HG03159 (cell line): ENCODE measurements around the gene LYST.
A peak's percentile ranks its signal among the peaks of the same experiment; 100 is the strongest.
"Not testable (repeated sequence)": the region's sequence is repeated elsewhere in the genome, so short reads cannot be mapped to it uniquely, and the experiment has no call there.

ENCODE experiments used
- ATAC-seq: cut with Tn5 transposase; IDR thresholded peaks from one replicate; pipeline ENCODE4 v1.9.1; 2021; ENCODE audit warnings: mild to moderate bottlenecking, moderate library complexity; ENCODE audit not compliant: unreplicated experiment

The LYST gene

DNA sequence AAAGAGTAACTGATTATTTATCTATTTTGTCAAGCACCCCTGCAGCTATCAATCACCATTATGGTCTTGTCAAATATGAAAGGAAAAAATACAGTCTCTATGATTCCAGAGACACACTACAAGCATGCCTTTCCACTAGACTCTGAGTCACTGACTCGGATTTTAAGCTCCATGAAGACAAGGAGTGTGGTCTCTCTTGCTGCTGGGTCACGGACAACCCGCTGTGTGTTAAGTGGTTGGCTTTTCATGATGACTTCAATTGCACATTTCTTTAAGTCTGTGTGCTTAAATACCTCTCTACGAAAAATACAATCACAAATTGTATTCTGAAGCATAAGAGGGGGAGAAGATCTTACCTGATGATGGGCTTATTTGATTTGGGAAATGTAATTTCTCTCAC lies 203.1 kb downstream of the LYST start:
- no peak for ATAC-seq

DNA sequence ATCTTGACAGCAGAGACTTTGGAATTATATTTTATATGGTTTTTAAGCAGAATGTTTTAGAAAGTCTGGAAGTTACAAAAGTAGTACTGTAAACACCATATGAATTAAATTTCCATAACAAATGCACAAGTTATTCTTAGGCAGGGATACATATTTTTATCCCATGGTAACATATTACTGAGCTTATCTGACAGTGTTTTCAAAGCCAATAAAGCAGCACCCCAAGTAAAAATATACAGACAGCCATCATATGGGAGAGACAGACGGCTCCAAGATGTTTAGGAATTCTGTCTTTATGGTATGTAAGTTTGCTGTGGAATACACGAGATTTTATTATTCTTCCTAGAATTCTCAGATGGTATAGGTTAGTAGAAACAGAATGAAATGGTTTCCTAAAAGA lies 205.1 kb downstream of the LYST start:
- no peak for ATAC-seq

DNA sequence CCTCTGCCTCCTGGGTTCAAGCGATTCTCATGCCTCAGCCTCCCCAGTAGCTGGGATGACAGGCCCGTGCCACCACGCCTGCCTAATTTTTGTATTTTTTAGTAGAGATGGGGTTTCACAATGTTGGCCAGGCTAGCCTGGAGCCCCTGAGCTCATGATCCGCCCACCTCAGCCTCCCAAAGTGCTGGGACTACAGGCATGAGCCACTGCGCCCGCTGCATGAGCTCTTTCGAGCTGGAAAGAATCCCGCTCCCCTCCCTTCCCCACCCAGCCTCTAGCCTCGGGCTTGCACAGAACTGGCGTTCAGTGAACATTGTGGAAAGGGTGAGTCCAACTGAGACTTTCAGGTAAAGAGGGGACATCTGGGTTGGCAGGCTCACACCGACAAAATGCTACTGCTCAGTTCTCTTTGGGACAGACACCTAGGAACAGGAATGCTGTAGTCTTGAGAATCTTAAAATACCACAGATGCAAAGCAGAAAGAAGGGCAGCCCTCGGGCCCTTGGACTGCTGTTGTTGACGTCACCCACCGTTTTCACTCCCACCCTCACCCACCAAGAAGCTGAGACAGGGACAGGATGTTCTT lies 207.4 kb downstream of the LYST start:
- no peak for ATAC-seq

DNA sequence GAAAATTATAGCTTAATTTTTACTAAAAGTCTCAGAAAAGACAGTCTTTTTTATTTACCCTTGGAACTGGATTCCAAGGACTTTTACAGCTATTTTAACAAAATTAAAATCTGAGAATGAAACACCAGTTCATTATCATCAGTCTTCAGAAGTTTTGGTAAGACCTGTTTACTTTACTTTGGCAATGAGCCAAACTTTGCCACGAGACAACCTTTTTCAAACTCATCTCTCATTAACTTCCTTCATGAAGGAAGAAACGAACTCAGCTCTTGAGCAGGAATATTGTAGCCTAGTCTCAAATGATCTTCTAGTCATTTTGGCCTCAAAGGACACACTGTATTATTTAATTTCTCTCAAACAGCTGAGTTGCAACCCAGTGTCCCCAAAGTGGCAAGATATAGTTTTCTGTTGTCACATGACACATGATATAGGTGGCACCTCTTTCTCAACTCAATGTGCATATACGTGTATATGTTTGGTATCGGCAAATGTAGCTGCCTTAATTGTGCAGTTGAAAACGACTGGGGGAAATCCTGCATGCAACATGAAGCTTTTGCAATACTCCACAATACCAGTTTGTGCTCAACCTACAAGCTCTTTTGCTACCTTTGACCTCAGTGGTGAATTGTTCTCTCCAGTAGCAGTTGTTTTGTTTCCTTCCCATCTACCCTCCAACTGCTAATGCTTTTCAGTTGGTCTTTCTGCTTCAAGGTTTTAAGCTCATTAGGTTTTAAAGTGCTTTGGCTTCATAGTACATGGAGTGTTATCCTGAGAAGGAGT lies 208.8 kb downstream of the LYST start:
- no peak for ATAC-seq

DNA sequence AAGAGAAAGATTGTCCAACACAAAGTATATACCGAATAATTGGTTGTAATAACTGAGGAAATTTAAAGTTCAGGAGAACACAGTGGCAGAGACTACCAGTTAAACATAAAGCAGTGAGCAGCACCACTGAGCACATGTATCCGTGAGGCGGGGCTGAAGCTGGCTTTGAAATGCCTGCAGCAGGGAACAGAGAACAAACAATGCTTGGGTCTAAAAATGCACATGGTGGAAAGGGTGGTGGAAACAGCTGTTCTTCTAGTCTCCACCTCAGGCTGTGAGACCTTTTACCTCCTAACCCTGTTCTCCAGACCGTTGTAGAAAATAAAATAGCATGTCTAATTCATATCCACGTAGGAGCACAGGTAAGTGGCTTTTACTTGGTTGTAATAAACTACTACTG lies 209.4 kb downstream of the LYST start:
- no peak for ATAC-seq

DNA sequence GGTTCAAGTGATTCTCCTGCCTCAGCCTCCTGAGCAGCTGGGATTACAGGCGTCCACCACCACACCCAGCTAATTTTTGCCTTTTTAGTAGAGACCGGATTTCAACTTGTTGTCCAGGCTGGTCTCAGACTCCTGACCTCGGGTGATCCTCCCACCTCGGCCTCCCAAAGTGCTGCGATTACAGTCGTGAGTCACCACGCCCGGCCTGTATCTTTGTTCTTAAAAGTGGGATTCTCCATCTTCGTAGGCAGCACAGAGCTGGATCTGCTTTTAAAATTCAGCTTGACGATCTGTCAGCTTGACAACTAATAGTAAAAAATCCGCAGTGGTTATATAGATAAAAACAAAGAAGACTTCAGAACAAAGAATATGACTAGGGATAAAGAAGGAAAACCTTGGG lies 214.3 kb downstream of the LYST start:
- ATAC-seq = no peak

DNA sequence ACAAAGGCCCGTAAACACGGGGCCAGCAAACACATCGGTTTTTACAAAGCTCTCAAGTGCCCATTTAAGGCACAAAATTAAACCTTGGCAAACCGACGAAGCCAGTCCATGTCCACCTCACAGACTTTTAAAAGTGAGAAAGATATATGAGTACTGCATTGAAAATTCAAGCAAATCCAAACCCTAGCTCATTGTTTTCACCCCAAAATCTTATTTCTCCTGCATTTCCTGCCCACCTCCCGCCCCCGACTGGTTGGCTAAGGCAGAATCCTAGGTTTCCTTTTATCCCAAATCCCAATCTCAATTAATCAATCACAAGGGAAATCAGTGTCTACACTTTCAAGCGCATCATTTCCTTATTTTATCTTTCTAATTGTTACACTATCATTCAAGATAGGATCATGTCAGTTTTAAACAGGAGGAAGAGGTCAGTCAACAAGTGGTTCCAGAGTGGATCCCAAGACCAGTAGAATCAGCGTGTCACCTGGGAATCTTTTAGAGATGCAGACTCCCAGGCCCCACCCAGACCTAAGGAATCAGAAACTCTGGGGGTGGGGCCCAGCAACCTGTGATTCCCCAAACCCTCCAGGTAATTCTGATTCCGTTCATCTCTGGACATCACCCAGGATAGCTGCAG lies 215.4 kb downstream of the LYST start:
- no peak for ATAC-seq

DNA sequence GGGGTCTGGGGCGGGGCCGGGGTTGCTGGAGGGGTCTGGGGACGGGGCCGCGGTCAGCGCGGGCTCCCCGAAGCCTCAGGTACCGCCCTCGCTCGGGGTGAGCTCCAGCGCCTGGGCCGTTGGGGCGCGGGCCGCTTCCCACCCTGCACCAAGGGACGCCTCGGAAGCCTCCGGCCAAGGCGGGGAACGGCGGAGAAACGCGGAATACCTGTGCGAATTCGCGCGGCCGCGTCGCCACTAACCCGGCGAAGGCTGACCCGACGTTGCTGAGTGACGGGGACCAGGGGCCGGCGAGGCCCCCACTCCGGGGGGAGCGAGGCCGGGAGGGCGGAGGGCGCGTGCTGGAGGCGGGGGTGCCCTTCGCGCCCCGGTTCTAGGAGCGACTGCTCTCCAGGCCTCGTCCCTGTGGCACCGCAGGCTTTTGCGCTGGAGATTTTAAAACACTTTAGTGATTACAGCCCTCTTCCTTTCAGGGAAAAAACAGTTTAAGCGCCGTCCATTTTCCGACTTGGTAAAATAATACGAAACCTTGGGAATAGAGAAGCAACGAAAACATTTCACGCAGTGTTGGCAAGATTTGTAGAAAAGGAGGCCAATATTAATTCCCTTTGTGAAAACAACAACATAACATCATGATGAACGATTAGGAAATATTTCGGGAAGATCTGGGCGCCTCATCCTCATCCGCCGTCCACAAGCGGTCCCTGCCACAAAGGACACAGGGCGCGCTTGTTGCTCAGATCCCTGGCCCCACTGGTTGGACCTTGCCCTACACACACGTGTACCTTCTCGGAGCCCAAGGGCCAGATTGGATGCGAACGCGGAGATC lies 216.2 kb downstream of the LYST start:
- no peak for ATAC-seq

DNA sequence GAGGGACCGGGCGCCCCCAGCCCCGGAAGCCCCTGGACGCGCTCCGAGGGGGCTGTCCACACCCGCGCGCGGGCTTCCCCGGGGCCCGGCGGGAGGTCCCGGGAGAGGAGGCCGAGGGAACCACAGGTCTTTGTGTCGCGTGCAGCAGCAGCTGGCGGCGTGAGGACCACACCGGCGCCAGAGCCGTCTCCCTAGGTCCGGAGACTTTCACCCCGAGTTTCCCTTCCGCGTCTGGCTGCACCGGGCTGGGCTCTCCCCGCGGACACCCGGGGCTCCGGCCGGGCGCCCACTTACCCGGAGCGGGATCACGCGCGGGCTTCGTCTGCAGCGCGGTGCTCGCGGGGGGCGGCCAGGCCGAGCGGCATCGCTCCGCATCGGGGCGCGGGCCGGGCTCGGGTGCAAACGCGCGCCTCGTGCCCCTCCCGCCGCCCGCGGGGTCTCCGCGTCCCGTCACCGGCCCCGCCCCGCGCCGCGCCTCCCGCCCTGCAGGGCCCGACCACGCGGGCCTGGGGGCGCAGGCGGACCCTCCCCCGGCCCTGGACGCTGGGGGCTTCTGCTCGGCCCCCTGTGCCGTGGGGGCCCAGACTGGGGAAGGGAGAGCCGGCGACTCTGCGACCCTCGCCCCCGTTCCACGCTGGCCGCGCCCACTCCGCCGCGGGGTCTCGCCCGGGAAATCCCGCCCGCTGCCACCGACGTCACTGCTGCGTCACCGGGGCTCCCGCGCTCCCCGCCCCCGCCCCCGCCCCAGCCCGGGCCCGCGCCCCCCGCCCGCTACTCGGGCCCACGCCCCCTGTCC lies 217.1 kb downstream of the LYST start, which contains the start of gene GNG4:
GNG4 (minus strand) TSS at position 417 of the 796 bp plus-strand sequence. CDS start 65,946 bp downstream, outside the sequence.
- ATAC-seq = peak; percentile 50

DNA sequence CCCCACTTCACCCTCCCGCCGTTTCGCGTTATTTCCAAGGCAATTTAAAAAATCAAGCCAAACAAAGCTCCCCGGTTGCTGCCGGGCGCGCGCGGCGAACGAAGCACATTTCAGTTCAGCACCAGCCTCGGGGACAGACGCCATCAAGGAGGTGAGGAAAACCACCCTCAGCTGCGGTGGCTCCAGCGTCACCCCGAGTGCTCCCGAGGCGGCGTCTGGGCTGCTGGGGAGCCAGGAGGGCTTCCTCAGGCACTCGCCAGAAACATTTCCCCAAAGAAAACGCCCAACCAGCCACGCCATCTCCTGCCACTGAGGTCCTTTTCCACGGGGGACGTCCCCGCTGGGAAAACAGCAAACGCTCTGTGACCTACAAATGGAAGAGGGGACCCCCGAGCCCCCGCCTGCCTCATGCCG lies 217.7 kb downstream of the LYST start:
- peak; percentile 50 for ATAC-seq

DNA sequence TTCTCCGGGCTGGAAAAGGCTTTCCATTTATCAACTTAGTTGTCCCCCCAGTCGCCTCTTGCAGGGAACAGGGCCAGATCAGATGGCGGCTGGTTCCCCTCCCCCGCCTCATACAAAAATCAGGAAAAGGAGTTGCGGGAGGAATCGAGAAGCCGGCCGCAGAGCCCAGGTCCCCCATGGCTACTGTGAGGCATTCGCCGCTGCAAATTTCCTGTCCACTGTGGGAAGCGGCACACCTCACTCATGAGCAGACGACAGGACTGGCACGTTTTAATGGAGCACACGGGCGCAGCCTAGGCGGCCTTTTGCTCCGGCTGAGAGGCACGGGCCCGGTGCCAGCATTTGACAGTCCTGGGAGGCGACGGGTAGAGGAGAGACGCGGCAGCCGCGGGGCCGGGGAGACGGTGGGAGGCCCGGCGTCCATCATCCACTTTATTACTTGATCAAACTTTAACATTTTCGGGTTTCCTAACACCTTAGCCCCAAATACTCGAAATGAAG lies 218.2 kb downstream of the LYST start:
- no peak for ATAC-seq

DNA sequence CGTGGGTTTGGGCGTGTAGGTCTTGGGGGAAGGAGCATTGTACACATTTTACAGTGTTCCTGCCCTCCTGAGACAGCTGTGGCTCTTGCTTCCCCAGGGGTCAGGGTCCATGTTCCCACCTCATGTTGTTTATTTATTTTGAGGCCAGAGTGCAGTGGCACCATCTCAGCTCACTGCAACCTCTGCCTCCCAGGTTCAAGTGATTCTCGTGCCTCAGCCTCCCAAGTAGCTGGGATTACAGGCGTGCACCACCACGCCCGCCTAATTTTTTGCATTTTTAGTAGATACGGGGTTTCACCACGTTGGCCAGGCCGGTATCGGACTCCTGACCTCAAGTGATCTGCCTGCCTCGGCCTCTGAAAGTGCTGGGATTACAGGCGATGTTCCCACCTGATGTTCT lies 219.2 kb downstream of the LYST start:
- not testable (repeated sequence) for ATAC-seq

DNA sequence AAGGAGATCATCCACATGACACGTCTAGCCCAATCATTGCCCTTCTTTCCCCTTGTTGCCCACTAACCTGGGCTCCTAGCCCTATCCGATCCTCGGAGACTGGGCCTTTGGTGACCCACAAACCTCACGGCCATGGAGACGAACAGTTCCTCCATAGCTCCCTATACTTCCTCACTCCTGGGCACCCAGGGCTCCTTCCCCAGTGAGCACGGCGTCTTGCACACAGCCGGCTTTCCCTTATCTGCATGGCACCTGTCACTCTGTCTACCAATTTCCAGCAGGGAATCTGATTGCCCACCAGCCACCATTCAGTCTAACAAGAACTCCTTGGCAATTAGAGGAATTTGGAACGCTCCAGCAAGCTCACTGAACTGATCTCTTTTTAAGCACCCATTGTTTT lies 220.2 kb downstream of the LYST start:
- no peak for ATAC-seq

DNA sequence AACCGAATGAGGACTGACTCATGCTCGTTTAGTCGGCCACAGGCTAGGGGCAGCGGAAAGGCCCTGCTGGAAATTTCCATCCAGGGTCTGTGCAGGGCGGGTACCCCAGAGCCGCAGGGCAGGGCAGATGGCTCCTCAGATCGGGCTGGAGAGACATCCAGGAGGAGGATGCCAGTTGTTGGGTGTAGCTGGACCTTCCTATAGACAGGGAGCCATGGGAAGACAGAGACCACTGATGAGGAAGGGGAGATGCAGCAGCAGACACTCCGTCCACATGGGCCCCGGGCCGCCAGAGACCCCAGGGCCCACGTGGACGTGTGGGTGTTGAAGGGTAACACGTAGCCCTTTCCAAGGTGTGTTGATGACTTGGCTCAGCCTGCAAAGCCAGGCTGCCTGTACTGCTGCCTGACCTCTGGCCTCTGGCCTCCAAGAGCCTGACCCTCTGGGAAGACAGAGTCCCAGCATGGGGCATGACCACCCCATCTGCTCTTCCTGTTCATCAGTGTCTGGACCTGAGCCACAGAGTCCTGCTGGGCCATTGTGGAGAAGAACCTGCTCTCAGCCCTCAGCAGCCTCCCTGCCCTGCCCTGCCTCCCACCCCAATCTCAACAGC lies 221.9 kb downstream of the LYST start:
- ATAC-seq = no peak

DNA sequence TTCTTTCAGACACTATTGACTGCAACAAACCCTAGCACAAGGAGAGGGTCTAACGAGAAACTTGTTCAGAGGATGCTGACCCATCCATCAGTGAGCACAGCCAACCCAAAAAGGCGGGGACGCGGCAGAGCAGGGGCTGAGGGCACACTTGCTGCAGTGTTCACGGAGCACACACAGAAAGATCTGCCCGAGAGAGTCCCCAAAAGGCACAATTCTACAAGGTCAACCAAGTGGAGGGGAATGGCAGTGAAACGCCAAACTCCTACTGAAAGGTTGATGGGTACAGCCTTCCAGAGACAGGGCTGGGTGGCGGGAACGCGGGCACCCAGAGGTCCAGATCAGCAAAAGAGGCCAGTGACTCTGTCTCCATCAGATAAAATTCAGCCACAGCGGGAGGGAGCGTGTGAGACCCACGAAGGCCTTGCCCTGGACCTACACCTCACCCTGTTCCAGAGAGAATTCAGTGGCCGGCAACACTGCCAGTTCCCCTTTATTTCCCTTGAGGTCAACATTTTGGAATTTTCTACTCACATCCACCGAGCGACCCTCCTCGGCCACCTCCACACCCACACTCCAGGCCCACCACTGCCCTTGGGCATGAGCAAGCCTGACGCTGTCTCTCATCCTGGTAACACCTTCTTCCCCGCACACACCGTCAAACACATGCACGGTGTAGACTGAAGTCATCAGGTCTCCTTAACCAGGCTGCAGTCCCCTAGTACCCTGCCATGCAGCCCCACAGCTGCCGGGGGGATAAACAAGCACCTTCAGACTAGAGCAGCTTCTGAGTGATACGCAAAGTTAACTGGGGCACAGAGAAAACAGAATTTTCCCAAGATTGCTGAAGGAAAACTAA lies 222.6 kb downstream of the LYST start:
- no peak for ATAC-seq

DNA sequence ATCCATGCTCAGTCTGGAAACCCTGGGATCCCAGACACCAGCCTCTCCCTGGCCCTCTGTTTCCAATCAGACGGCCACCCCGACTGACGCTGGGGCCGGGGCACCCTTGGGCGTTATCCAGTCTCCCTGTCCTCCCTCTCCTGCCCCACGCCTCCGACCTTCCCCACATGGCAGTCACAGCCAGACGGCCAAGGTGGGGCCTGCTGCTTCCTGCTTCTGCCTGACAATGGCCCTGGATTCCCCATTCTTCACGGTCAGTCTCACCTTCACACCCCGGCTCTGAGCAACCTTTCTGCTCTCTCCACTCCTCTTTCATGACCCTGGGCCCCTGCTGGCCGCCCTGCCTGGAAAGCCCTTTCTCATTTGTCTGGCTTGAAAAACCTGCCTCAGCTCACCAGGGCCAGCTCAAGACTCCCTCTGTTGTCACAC lies 223.7 kb downstream of the LYST start:
- no peak for ATAC-seq

DNA sequence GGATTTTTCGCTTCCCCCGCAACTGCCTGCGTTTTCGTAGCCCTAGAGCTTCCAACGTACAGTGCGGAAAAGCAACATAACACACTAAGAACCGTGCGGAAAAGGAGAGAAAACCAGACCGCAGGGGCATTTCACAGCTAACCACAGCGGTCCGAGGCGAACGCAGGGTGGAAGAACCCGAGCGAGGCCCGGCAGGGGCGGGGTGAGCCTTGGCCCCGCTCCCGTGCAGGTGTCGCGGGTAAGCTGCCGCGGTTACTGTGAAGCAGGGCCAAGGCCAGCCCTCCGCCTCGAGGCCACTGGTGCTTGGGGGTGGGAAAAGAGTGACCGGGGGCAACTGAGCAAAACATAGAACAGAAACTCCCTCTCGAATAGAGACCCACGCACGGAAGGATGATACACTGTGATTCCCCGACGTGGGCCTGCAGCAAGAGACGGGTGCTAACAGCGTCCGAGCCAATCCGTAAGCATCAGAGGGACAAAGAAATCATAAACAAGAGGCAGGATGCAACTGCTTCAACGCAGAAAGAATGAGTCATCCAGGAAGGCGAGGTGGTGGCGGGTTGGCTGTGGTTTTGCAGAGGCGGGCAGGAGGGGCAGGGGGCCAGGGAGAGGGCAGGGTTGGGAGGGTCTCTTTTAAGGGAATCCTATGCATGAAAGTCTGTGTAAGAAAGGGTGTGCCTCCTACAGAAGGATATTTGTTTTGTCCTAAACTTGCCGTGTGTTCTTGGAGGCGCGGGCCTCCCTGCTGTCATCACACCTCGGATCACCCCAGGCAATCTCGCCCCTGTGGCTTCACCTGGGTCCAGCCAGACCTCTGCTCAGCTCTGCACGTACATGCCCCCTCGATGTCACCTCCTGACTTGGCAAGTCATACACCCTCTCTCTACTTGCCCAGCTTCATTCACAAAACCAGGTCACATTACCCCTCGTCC lies 224.4 kb downstream of the LYST start:
- no peak for ATAC-seq

DNA sequence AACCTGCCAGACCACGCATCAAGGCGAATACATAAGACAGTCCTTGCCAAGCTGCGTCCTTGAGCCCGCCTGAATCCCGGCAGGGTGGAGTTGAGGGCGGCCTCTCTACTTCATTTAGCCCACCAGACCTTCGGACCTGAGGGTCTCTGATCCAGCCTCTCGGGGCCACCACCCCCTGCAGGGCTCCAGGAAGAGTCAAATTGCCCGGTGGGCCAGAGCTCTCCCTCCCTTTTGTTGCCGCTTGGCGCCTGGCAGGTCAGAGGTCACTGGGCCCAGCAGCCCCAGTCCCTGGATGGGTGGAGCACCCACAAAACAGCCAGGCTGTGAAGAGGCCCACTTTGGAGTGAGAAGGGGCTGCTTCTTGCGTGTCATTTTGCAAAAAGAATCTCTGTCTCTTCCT lies 226.1 kb downstream of the LYST start:
- ATAC-seq = no peak
